GM18517 (cell line): ENCODE results near the gene KCNK18.
"Not testable (repeated sequence)": the region's sequence is repeated elsewhere in the genome, so short reads cannot be mapped to it uniquely, and the experiment has no call there.

Experiments
- ATAC-seq: cut with Tn5 transposase; IDR thresholded peaks from one replicate; pipeline ENCODE4 v1.9.1; 2021; ENCODE audit warnings: mild to moderate bottlenecking, moderate library complexity; ENCODE audit not compliant: unreplicated experiment

The KCNK18 gene

DNA sequence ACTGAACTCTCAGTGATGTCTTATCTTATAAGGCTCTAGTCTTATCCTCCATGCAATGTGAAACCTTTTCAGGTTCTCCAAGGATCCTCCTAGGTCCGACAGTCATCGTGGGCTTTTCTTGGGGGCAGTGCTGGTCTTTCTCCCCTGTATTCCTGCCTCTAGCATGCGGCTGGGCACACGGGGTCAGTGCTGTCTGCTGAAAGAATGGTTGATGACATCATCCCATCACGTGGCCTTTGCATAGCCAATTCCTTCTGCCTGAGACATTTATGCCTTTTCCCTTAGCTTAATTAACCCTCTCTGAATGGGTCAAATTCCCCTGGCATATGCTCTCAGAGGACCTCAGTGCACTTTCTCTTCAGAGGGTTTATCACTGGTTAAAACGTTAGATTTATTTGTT lies 27.0 kb upstream of the KCNK18 start:
- no peak for ATAC-seq

- ATAC-seq = peak; percentile 88
Measured at GRCh38 chr10:117174439-117175214, 22.7 kb upstream of the KCNK18 start.

- ATAC-seq = peak; percentile 35
Measured at GRCh38 chr10:117175215-117175900, 21.9 kb upstream of the KCNK18 start.

GRCh38 chr10:117175901-117176534 lies 21.3 kb upstream of the KCNK18 start:
- ATAC-seq = peak; percentile 51

GRCh38 chr10:117178190-117178589 lies 19.1 kb upstream of the KCNK18 start:
- no peak for ATAC-seq

GRCh38 chr10:117184296-117184695 lies 13.0 kb upstream of the KCNK18 start:
- no peak for ATAC-seq

GRCh38 chr10:117184821-117185220 lies 12.5 kb upstream of the KCNK18 start:
- no peak for ATAC-seq

GRCh38 chr10:117185817-117186216 lies 11.5 kb upstream of the KCNK18 start:
- ATAC-seq = not testable (repeated sequence)

GRCh38 chr10:117186832-117187615 lies 10.3 kb upstream of the KCNK18 start:
- ATAC-seq = no peak

DNA sequence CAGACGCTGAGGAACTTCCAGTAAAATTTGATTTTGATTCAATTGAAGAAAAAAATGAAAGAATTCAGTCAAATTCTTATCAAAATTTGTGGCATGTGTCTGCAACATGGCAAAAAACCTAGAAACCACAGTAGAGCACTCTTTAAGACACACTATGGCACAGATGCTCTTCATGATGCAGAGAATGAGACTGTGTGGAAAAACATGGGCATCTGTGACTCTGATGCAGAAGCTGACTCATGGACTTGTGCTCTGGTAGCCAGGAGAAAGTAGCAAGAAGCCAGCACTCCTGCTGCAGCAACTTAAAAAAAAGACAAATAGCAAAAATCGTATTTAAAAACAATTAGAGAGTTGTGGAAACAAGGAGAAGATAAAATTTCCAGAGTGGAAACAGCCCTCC lies 8.9 kb upstream of the KCNK18 start:
- no peak for ATAC-seq

- no peak for ATAC-seq
Measured at GRCh38 chr10:117189557-117189956, 7.7 kb upstream of the KCNK18 start.

DNA sequence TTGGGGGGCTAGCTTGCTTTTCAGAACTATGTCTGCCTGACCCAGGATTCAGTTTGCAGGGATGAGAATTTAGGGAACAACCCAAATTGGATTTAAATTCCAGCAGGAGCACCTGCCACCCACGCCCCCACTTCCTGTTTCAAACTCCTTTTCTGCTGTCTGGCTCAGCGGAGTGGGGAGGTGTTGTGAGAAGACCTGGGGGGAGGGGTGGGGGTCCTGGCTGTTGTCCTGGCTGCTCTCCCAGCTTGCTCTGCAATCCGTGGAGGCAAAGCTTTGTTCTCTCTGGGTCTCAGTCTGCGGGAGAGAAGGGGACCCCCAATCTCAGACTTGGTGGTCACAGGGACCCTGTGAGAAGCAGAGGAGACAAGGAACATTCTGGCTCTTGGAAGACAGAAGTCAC lies 799 bp downstream of the KCNK18 start:
- ATAC-seq = no peak

GRCh38 chr10:117201826-117202225 lies 4.5 kb downstream of the KCNK18 start:
- ATAC-seq = no peak

GRCh38 chr10:117204316-117204715 lies 7.0 kb downstream of the KCNK18 start:
- ATAC-seq = no peak

DNA sequence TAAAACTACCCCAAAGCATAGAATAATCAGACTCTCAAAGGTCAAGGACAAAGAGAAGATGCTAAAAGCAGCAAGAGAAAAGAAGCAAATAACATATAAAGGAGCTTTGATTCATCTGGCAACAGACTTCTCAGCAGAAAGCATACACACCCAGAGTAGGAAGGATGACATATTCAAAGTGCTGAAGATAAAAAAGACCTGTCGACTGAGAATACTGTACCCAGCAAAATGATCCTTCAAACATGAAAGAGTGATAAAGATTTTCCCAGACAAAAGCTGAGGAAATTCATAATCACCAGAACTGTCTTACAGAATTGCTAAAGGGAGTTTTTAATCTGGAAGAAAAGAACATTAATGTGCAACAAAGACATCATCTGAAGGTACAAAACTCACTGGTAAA lies 14.9 kb downstream of the KCNK18 start:
- ATAC-seq = no peak

DNA sequence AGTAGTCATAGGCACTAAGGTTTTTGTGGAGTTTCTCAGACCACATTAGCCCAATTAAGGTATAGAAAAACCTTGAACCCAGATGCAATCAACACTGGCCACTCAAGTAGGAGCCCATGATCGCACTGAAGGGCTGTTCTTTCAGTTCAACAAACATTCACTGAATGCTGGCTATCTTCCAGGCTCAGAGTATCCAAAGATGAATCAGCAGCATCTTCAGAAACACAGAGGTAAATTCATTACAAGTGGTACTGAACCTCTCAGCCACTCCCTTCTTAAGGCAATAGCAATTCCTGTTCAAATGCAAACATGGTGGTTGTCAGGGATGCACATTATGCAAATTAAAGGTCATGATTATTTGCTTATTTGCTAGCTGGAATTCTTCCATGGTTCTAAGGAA lies 17.1 kb downstream of the KCNK18 start:
- no peak for ATAC-seq

- ATAC-seq = no peak
Measured at GRCh38 chr10:117215079-117215478, 17.8 kb downstream of the KCNK18 start.

DNA sequence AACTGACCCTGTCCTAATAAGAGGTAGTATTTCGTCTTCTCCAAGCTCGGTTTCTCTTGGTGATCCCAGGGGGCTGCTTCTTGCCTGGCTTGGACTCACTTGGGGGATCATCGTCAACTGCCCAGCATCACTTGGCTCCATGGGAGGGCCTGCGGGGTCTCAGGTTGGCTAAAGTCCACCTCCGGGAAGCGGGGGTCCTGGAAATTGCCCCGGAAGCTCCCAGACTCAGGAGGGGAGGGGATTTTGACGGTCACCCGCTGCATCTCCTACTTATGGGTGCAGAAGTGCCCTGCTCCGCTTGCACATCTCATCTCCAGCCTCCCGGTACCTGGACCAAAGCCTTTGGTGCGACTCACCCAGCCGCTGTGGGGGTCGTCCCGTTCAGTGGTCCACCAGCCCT lies 18.7 kb downstream of the KCNK18 start:
- ATAC-seq = no peak

DNA sequence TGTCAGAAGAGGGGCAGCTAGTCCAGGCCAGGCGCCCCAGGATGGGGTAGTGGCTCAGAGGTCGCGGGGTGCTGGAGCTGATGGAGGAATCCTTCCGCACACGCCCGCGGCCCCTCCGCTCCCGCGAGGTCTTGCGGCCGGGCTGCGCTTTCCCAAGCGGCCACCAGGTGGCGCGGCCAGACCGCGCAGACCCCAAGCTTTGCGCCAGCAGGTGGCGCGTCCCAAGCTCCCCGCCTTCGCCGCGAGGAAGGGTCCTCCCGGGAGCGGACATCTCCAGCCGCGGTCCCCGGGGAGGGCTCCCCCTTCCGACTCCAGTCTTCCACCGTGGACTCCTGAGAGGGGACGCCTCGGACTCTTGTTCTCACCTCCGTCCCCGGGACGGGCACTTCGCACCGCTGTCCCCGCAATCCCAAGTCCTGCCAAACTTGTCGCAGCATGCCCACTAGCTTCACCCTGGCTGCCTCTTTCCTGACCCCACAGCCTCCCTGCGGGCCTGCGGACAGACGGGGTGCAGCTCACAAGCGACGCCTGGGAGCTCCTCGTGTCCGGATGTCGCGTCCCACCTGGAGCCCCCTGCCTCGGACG lies 19.4 kb downstream of the KCNK18 start:
- ATAC-seq = peak; percentile 67

DNA sequence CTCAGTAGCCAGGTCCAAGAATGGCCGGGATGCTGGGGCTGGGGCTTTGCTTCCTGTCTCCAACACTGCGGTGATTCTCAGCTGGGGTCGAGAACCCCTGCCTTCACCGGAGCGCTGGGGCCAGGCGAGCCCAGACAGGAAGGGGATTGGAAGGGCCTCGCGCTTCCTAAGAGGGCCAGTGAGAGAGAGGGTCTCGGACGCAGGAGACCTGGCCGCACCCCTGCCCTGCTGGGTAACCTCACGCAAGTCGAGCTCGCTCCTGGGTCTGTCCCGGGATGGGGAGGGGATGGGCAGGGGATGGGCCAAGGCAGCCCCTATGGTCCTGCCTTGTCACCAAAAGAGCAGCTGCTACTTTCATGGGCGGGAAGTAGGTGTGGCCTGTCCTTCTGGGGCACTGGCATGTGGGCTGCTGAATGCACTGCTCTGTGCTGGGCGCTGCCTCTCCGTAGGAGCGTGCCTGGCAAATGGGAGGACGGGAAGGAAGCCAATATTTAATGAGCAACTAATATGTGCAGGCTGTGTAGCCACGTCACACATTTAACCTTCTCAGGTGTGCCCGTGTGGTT lies 20.0 kb downstream of the KCNK18 start:
- peak; percentile 32 for ATAC-seq
